Measurements from ENCODE around the gene KLHL26.

KLHL26 gene

DNA sequence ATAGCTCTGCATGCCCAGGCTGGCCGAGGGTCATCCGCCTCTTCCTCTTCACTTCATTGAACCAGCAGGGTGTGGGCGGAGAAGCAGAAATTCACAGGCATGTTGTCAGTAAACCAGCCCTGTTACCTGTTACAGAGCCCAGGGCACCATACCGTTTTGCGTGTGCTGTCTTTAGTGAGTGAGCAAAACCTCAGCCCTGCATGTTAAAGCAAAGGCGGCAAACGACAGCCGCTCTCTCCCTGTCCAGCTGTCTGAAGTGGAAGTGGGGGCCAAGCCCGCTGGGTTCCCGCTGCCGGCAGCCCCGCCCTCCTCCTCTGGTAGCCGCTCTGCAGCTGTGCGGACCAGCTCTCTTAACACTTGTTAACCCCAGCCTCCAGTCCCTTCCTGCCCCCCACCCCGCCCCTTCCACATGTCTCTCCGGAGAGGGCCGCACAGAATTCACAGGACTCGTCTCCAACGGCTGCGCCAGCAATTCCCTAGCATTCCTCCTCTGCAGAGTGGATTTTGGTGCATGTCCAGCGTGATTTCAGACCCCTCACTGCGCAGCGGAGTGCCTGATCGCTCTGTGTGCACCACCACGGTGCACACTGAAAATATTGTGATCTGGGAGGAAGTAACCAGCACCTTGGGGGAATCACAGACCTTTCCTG, 12.7 kb downstream of the KLHL26 start:
- DNase-seq, result no peak

DNA sequence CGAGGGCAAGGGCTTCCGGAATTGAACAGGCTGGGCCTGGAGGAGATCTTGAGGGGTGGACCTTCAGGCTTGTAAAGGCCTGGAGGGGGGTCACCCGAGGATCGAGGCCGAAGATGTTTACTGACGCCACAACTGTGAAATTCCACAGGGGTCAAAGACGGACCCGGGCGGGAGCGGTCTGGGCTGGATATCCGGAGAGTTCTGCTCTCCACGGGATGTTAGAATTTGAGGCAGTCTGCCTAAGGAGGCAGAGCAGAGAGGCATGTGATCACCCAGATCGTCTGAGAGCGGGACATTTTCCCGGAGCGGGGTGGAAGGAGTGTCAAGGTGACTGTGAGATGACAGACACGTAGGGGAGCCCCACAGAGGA, 13.2 kb downstream of the KLHL26 start:
- DNase-seq, result no peak

GRCh38 chr19:18650468-18651041, 13.7 kb downstream of the KLHL26 start:
- DNase-seq, result no peak

DNA sequence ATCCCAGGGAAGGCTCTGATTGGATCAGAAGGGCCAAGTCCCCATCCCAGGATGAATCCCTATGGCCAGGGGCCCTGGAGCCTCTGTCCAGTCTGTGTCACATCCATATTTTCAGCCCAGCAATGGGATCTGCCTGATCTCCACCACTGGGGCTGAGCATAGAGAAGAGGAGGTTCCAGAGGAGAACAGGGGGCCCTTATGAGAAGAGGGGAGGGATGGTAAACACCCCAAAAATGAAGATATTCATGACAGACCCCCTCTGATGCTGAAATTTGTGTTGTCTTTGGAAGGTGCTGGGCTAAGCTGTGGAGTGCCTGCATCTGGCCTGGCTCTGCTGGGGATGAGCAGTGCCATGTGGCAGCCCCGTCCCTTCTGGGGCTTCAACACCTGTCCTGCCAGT, 14.5 kb downstream of the KLHL26 start:
- DNase-seq, result no peak

- no peak for DNase-seq
Measured at GRCh38 chr19:18651733-18652132, 14.9 kb downstream of the KLHL26 start.

- no peak for DNase-seq
Measured at GRCh38 chr19:18653853-18654252, 17.0 kb downstream of the KLHL26 start.

DNA sequence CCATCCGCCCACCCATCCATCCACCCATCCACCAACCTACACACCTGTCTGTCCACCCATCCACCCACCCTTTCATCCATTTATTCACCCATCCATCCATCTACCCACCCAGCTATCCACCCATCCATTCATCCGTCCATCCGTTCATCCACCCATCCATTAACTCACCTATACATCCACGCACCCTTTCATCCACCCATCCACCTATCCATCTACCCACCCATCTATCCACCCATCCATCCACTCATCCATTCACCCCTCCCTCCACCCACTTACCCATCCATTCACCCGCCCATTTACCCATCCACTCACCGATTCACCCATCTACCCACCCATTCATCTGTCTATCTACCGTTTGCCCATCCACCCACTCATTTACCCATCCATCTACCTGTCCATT, 17.6 kb downstream of the KLHL26 start:
- no peak for DNase-seq

DNA sequence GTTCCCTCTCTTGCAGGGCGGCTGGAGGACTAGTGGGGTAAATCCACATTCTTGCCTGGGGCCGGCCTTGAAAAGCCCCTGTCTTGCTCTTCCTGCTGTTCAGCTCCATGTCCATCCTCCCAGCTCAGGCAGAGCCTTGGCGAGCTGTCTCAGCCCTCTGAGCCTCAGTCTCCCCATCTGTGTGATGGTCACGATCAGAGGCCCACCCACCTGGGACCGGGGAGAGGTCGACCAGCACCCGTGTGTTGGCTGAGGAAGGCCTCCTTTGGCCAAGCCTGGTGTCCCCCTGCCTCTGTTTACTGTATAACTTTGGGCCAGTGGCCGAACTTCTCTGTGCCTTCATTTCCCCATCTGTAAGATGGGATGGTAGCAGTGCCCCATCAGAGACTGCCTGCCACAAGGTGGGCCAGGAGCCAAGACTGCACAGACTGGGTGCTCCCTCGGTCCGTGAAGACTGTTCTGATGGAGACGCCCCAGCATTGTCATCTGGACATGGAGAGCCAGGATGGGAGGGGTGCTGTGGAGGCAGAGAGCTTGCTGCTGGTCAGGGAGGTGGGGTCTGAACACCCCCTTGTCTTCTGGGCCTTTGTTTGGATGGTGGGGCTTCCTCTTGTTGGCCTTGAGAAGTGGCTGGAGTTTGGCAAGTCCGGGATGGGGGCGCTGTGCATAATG, 18.5 kb downstream of the KLHL26 start:
- no peak for DNase-seq

- DNase-seq, result no peak
Measured at GRCh38 chr19:18656337-18657086, 19.7 kb downstream of the KLHL26 start.

GRCh38 chr19:18657590-18658365, 20.9 kb downstream of the KLHL26 start:
- no peak for DNase-seq

DNA sequence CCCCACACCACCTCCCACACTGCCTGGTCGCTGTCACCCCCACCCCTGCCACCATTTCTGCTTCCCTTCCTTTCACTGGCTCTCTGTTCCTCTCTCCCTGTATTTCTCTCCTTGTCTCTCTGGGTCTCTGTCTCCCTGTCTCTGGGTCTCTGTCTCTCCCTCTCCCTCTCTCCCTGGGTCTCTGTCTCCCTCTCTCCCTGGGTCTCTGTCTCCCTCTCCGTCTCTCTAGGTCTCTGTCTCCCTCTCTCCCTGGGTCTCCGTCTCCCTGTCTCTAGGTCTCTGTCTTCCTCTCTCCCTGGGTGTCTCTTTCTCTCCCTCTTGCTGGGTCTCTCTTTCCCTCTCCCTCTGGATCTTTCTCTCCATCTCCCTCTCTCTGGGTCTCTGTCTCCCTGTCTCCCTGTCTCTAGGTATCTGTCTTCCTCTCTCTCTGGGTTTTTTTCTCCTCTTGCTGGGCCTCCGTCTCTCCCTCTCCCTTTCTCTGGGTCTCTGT, 21.6 kb downstream of the KLHL26 start:
- no peak for DNase-seq

DNA sequence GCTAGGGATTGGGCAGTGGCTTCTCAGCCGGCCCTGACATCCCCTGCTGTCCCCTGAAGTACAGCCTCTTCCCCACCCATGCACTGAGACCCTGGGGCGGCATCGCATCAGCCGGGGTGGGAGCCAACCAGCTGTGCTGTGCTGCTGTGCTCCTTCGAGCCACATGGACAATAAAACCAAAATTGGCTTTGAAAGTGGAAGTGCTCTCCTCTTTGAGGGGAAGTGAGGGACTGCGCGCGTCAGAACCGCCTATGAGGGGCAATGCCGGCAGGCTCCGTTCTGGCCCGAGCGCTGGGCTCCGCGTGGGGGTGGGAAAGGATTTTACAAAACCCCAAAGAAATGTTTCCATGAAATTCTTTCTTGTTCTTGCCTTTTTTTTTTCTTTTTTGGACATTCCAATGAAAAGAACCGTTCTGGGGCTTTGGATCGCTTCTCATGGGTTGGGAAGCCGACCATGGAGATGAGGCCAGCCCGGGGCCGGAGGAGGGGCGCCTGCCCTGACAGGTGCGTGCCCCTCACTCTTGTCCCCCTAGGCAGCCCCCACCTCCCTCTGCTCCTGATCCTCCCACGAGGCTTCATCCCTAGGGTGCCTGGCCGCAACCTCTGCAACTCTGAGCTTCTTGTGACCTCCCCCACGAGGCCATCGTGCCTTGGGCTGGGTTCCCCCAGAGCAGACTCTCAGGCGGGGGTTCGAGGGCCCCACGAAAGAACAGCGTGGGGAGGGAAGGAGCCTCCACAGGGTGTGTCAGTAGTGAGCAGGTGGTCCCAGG, 22.6 kb downstream of the KLHL26 start:
- DNase-seq, result no peak

DNA sequence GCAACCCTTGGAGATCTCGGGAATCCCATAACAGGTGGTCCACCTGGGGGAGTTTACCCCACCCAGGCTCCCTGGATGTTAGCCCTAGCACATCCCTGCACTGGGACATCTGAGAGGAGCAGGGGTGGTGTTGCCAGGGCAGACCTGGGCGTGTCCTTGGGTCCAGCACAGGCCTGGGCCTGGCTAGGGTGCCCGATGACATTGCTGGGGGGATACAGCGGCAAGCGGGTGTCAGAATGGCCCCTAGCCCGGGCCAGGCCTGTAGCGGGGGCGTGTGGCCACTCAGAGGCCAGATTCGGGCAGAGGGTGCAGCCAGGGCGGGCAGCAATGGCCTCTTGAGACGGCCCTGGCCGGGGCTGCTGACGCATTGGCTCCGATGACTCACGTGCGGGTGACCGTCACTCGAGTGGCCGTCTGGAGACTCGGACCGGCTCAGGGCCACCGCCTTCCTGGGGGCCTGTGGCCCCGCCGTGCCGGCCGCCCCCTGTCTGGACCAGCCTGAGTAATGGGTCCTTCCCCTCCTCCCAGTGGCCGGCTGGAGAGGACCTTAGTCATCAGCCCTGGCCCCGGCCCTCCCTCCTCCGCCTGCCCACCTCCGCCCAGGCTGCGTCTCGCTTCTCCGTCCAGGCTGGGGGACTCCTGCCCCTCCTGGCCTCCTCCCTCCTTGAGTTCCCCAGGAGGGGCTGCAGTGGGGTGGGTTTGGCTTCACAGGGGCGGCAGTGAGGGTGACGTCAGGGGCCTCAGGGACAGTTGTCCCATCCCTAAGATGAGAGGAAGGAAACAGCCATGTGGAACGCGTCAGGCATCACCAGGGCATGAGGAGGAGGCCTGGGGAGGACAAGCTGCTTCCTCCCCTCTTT, 23.5 kb downstream of the KLHL26 start:
- DNase-seq, result no peak

- DNase-seq, result no peak
Measured at GRCh38 chr19:18660939-18661670, 24.3 kb downstream of the KLHL26 start.

DNA sequence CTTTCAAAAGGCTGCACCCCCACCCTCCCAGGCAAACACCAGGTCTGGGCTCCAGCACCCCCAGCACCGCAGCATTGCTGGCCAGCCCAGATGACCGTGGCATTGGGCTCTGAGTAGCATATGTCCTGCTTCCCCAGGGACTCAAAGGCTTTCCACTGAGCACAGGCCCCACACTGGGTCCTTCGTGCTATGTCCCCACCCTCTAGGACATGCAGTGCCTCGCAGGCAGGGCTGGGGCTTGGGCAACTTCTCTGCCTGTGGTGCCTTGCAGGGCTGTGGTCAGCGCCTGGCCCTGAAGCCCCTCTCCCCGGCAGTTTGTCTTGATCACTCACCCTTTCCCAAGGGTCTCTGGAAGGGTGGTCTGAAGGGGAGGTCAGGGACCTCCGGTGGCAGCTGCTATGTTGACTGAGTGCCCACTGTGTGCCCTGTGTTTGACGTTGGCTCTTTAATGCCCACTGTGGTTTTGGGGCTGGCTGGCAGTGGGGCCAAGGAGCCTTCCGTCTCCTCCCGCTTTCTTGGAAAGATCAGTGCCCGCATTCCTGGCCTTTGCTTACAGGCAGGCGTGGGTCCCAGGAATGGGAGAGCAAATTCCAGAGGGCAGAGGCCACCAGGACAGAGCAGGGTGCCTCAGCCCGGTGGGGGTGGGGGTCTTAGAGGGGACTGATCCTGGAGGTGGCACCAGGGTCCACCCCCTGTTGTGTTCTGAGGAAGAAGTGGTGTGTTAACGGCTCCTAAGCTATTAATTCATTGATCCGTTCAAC, 26.3 kb downstream of the KLHL26 start:
- DNase-seq, result no peak

DNA sequence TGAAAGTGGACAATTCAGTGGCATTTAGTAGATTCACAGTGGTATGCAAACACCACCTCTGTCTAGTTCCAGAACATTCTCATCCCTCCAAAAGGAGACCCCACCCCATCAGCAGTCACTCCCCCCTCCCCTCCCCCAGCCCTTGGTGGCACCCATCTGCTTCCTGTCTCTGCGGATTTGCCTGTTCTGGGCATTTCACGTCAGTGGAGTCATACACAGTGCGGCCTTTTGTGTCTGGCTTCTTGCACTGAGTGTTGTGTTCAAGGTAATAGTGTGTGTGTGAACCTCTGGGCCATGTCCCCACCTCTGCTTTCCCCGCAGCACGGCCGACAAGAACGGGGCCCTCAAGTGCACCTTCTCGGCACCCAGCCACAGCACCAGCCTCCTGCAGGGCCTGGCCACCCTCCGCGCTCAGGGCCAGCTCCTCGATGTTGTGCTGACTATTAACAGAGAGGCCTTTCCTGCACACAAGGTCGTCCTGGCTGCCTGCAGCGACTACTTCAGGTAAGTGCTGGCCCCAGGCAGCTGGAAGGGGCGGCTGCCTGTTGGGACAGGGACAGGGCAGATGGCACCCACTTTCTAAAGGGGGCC, 27.2 kb downstream of the KLHL26 start:
- no peak for DNase-seq

DNA sequence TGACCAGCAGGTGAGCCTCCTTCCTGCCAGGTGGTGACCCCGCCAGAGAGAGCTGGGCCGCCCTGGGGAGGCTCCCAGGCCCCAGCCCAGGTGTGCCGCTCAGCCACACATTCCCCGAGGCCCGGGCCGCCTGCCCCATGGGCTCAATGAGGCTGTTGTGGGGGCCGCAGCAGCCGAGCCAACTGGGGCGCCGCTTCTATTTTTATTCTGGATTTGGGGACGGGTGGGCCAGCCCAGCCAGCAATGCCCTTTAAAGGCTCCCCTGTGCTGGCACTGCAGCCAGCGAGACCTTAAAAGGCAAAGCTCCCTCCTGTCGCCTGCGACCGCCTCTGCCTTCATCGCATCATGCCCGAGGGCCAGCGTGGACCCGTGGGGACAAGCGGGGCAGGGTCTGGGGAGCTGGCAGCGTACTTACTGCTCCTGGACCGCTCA, 29.0 kb downstream of the KLHL26 start:
- no peak for DNase-seq

- no peak for DNase-seq
Measured at GRCh38 chr19:18666317-18666716, 29.5 kb downstream of the KLHL26 start.

DNA sequence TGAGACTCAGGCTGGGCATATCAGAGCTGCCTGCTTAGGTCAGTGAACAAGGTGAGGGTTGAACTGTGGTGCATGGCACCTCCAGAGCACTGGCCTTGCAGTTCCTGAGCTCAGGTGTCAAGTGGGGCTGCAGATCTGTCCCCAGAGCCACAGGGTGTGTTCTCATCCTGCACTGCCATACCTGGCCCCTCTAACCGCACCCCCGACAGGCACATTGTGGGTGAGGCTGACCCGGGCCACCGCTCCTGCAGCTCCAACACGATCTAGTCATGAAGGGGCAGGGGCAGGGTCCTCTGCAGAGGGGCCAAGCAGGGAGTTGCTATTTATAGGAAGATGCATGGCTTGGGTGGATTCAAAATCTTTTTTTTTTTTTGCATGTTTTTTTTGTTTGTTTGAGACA, 30.0 kb downstream of the KLHL26 start:
- DNase-seq, result no peak

Data from NCI-H2029 (cell line).